Karpas-422 (cell line): Measurements from ENCODE around the gene SPO11. TPM values are rescaled to one million over a fixed set of nuclear protein-coding genes. Genes with fewer than 3 reads are reported as not detected.
A peak's percentile ranks its signal among the peaks of the same experiment; 100 is the strongest.

Source experiments
- DNase-seq: peaks from one replicate; pipeline ENCODE4 v3.0.0-alpha.2; 2015
- H2AFZ ChIP-seq: fragments of 200-600 bp; sonication (generic); 2 replicates; pipeline ENCODE4 v1.6.1; 2014; ENCODE audit warnings: antibody characterized with exemption, low read length, mixed read lengths
- H3K27ac ChIP-seq: fragments of 200-600 bp; sonication (generic); 2 replicates; pipeline ENCODE4 v1.5.1; 2014; ENCODE audit warnings: mild to moderate bottlenecking, low read length, moderate library complexity
- H3K27me3 ChIP-seq: fragments of 200-600 bp; sonication (generic); 2 replicates; pipeline ENCODE4 v1.6.1; 2014; ENCODE audit warnings: low read length, mixed read lengths
- H3K36me3 ChIP-seq: fragments of 200-600 bp; sonication (generic); 2 replicates; pipeline ENCODE4 v1.6.1; 2014; ENCODE audit warnings: low read length, mixed read lengths; ENCODE audit not compliant: insufficient read depth
- H3K4me1 ChIP-seq: fragments of 200-600 bp; sonication (generic); 2 replicates; pipeline ENCODE4 v1.6.1; 2014; ENCODE audit warnings: mild to moderate bottlenecking, low read length, mixed read lengths
- H3K4me2 ChIP-seq: fragments of 200-600 bp; sonication (generic); 2 replicates; pipeline ENCODE4 v1.6.1; 2014; ENCODE audit warnings: low read length, low read depth, mild to moderate bottlenecking; ENCODE audit not compliant: poor library complexity, severe bottlenecking
- H3K4me3 ChIP-seq: fragments of 200-600 bp; sonication (generic); 2 replicates; pipeline ENCODE4 v1.5.1; 2014; ENCODE audit warnings: mild to moderate bottlenecking, antibody characterized with exemption, low read length, mixed read lengths
- H3K79me2 ChIP-seq: fragments of 200-600 bp; sonication (generic); 2 replicates; pipeline ENCODE4 v1.6.1; 2014; ENCODE audit warnings: mild to moderate bottlenecking, low read length, mixed read lengths
- H3K9ac ChIP-seq: fragments of 200-600 bp; sonication (generic); 2 replicates; pipeline ENCODE4 v1.6.0; 2014; ENCODE audit warnings: low read length
- H3K9me2 ChIP-seq: fragments of 200-600 bp; sonication (generic), shearing (Covaris generic); replicated peaks from 2 replicates; pipeline ENCODE4 v1.6.0; 2014; ENCODE audit warnings: mild to moderate bottlenecking, low read length, moderate library complexity; ENCODE audit not compliant: insufficient read depth
- H3K9me3 ChIP-seq: fragments of 300-700, 200-600 bp; sonication (generic); 2 replicates; pipeline ENCODE4 v1.6.1; 2014; ENCODE audit warnings: low read length, mixed read lengths
- H4K20me1 ChIP-seq: fragments of 200-600 bp; sonication (generic); 2 replicates; pipeline ENCODE4 v1.6.1; 2014; ENCODE audit warnings: mild to moderate bottlenecking, antibody characterized with exemption, low read length, low read depth; ENCODE audit not compliant: insufficient read depth
- total RNA-seq: library from RNA; depleted of rRNA; stranded (reverse); fragments of >200 nt; shearing (Covaris generic); gene quantifications from 2 replicates; pipeline ENCODE4 v1.2.3, GENCODE V29; 2014; ENCODE audit warnings: low replicate concordance

The SPO11 gene
- total RNA-seq, 1 experiment from 2014 or later = not detected

DNA sequence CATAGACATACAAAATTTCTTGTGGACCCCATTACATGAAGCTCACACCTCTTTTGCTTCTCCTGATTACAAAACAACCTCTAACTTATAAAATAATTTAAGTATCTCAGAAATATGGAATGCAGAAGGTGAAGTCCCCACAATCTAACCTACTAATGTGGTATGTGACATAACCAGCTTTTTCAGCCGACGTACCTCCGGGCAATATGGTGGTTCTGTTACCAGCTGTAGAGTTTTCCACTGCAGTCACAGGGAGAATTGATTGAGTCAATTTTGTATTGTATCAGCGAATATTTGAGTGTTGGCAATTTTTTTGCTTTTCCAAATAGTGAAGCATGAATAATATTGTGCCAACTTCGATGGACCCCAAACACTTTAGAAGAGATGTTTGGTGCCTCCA is 15.7 kb upstream of the SPO11 start:
- Histone ChIP-seq H4K20me1 (no peaks in the 10 kb centered on the region), H3K4me1 (peaks cover 72% of the 10 kb centered on the region), H3K4me3 (no peak overlapping the region), H2AFZ (no peak overlapping the region), H3K9ac (no peak overlapping the region), H3K27ac (peak overlapping the region; percentile 97), H3K79me2 (no peaks in the 10 kb centered on the region), H3K4me2 (no peak overlapping the region), H3K27me3 (no peaks in the 10 kb centered on the region), H3K36me3 (0 out of 2 replicates have a peak, but pooled peaks cover 5% of the 10 kb centered on the region), H3K9me3 (no peaks in the 10 kb centered on the region), H3K9me2 (no peaks in the 10 kb centered on the region)
- DNase-seq = no peak

DNA sequence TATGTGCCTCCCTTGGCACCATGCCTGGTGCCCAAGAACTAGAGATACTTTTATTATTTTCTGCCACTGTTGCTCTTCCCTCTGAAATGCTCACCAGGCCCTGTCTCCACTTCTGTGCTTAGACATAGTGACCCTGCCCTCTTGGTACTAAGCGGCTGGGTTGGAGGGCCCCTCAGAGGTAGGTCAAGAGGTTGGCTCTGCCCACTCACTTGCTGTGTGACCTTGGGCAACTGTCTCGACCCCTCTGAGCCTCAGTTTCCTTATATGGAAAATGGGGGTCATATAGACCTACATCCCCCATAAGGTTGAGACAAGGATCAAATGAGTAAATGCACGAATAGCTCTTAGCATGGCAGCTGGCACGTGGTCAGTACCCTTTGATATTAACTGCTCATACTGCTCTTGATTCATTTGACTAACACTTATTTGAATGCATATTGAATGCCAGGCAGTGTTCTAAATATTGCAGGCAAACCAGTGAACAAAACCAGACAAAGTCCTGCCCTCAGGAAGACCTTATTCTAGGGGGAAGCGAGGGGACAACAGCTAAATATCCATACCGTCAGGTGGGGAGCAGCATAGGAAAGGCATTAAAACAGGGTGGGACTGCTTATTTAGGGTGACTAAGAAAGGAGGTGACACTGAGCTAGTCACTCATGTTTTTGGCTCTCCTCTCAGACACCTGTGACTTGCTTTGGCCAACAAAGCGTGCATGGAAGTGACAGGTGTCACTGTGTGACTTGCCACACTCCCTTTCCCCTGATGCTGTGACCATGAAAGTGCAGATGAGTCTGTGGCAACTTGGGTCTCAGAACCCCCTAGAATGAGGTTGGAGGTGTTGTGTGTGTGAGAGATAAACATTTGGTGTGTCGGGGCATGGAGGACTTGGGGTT is 14.3 kb upstream of the SPO11 start:
- no peaks in the 10 kb centered on the region for H4K20me1 ChIP-seq
- H3K4me3 ChIP-seq = peak overlapping the region; percentile 43
- H3K4me2 ChIP-seq = peak overlapping the region; percentile 54
- H3K9me2 ChIP-seq = no peaks in the 10 kb centered on the region
- H3K4me1 ChIP-seq = peaks cover 69% of the 10 kb centered on the region
- H3K9me3 ChIP-seq = no peaks in the 10 kb centered on the region
- no peak overlapping the region for H2AFZ ChIP-seq
- 0 out of 2 replicates have a peak, but pooled peaks cover 5% of the 10 kb centered on the region for H3K36me3 ChIP-seq
- peak; percentile 77 for DNase-seq
- H3K27ac ChIP-seq = peak overlapping the region; percentile 97
- H3K9ac ChIP-seq = peak overlapping the region; percentile 55
- no peaks in the 10 kb centered on the region for H3K79me2 ChIP-seq
- no peaks in the 10 kb centered on the region for H3K27me3 ChIP-seq

DNA sequence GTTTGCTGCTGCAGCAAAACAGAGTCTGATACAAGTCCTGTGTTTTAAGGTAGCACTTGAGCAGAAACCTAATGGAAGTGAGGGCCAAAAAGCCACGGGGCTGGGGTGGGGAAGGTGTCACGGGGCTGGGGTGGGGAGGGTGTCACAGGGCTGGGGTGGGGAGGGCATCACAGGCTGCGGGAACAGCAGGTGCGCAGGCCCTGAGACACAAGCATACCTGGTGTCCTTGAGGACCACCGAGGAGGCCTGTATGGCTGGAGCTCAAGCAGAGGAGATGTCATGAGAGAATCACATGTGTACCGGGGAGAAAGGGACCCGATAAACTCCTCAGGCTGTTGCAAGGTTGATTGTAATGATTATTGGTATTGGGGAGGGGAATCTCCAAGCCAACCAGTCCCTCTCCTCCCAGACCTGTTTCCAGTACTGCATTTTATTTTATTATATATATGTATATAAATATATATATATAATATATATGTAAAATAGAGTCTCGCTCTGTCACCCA is 13.6 kb upstream of the SPO11 start:
- peak overlapping the region; percentile 97 for H3K27ac ChIP-seq
- peaks cover 75% of the 10 kb centered on the region for H3K4me1 ChIP-seq
- no peak overlapping the region for H2AFZ ChIP-seq
- no peaks in the 10 kb centered on the region for H3K27me3 ChIP-seq
- DNase-seq = peak; percentile 73
- H3K4me2 ChIP-seq = peak overlapping the region; percentile 54
- 0 out of 2 replicates have a peak, but pooled peaks cover 5% of the 10 kb centered on the region for H3K36me3 ChIP-seq
- H3K9ac ChIP-seq = peak overlapping the region; percentile 55
- no peaks in the 10 kb centered on the region for H4K20me1 ChIP-seq
- H3K9me3 ChIP-seq = no peaks in the 10 kb centered on the region
- no peaks in the 10 kb centered on the region for H3K9me2 ChIP-seq
- H3K4me3 ChIP-seq = peak overlapping the region; percentile 43
- H3K79me2 ChIP-seq = no peaks in the 10 kb centered on the region

DNA sequence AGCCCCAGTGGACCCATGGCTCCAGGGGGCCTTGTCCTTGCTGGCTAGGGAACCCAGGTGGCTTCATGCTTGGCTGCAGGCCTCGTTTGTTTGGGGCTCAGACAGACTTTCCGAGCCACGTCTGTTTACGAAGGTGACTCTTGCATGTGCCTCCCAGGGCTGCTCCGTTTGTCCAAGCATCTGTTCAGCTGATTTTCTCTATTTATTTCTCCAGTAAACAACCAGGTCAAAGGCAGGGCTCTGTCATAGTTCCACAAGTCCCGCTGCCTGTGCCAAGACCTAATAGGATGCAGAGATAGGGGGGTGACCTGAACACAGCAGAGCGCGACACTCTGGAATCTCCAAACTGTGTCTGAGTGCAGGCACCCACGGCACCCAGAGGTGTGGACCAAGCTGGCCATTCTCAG is 12.8 kb upstream of the SPO11 start:
- H3K36me3 ChIP-seq = 0 out of 2 replicates have a peak, but pooled peaks cover 5% of the 10 kb centered on the region
- H3K27ac ChIP-seq = peak overlapping the region; percentile 97
- no peaks in the 10 kb centered on the region for H3K79me2 ChIP-seq
- no peaks in the 10 kb centered on the region for H3K9me3 ChIP-seq
- peak overlapping the region; percentile 59 for H3K4me2 ChIP-seq
- no peaks in the 10 kb centered on the region for H4K20me1 ChIP-seq
- no peaks in the 10 kb centered on the region for H3K9me2 ChIP-seq
- H3K4me1 ChIP-seq = peaks cover 83% of the 10 kb centered on the region
- peak overlapping the region; percentile 76 for H3K9ac ChIP-seq
- peak overlapping the region; percentile 41; the same call in 1 of the 2 replicates for H3K4me3 ChIP-seq
- DNase-seq = peak; percentile 96
- no peak overlapping the region for H2AFZ ChIP-seq
- no peaks in the 10 kb centered on the region for H3K27me3 ChIP-seq

DNA sequence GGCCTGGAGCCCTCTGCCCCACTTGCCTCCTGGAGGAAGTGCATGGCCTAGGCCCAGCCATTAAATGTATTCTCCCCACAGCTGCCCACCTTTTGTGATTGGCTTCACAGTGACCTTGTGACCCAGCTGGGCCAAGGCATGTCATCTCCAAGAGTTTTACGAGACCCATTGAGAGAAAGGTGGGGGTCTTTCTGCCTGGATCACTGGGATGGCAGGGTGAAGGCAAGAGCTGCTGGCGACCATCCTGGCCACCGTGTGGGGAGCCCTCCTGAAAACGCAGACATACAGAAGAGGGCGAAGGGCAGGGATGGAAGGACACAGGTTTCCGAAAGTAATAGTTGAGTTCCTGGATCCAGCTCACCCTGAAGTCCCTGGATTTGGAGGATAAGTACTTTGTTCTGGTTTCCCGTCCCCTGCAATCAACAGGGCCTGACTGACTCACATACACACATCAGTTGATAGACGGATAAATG is 12.3 kb upstream of the SPO11 start:
- H3K9me2 ChIP-seq = no peaks in the 10 kb centered on the region
- H3K4me1 ChIP-seq = peaks cover 89% of the 10 kb centered on the region
- H3K9me3 ChIP-seq = no peaks in the 10 kb centered on the region
- DNase-seq = peak; percentile 71
- H3K79me2 ChIP-seq = no peaks in the 10 kb centered on the region
- H3K4me2 ChIP-seq = peak overlapping the region; percentile 59
- H3K4me3 ChIP-seq = peak overlapping the region; percentile 41
- H3K9ac ChIP-seq = peak overlapping the region; percentile 76
- peak overlapping the region; percentile 97 for H3K27ac ChIP-seq
- H3K27me3 ChIP-seq = no peaks in the 10 kb centered on the region
- H3K36me3 ChIP-seq = 0 out of 2 replicates have a peak, but pooled peaks cover 5% of the 10 kb centered on the region
- H2AFZ ChIP-seq = no peak overlapping the region
- H4K20me1 ChIP-seq = no peaks in the 10 kb centered on the region

DNA sequence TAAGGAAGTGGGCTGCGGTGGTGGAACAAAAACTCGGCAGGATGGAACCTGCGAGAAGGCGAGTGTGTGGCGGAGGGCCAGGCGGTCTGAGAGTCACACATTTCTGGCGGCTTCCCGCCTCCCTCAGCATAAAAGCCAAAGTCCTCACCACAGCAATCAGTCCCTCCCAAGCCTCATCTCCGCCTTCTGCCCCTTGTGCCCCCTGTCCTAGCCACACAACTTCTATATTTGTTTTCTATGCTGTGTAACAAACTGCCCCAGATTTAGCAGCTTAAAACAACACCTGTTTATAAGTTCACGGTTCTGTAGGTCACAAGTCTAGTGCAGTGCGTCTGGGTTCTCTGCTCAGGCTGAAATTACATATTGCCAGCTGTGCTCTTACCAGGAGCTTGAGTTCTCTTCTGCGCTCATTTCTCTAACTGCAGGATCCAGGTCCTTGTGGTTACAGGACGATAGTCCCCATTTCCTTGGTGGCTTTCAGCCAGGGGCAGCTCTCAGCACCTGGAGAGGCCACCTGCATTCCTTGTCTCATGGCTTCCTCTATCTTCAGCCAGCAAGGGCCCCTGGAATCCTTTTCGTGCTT is 11.7 kb upstream of the SPO11 start:
- H3K4me3 ChIP-seq = peak overlapping the region; percentile 41
- peak overlapping the region; percentile 59 for H3K4me2 ChIP-seq
- H3K9me2 ChIP-seq = no peaks in the 10 kb centered on the region
- DNase-seq = peak; percentile 78
- no peaks in the 10 kb centered on the region for H4K20me1 ChIP-seq
- H3K36me3 ChIP-seq = 0 out of 2 replicates have a peak, but pooled peaks cover 5% of the 10 kb centered on the region
- peak overlapping the region; percentile 97 for H3K27ac ChIP-seq
- H3K27me3 ChIP-seq = no peaks in the 10 kb centered on the region
- H2AFZ ChIP-seq = no peak overlapping the region
- peak overlapping the region; percentile 76 for H3K9ac ChIP-seq
- no peaks in the 10 kb centered on the region for H3K79me2 ChIP-seq
- no peaks in the 10 kb centered on the region for H3K9me3 ChIP-seq
- peaks cover 94% of the 10 kb centered on the region for H3K4me1 ChIP-seq

DNA sequence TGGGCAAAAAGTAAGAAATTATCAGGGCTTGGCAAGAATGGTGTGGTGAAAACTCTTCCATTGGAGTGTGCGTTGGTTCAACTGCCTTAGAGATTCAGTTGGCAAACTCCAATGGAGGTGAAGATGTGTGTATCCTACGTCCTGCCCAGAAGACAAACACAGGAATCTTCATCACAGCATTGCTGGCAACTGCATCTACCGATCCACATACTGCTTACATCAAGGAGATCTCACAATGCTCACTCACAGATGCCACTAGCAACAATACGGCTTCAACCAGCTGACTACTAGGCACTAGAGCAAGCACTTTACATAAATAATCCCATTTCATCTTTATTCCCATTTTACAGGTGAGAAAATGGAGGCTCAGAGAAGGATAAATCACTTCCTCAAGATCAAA is 10.0 kb upstream of the SPO11 start:
- peak; percentile 61 for DNase-seq
- 0 out of 2 replicates have a peak overlapping the region, but pooled peaks have one; percentile 15 for H2AFZ ChIP-seq
- peak overlapping the region; percentile 97 for H3K27ac ChIP-seq
- no peak overlapping the region for H3K4me3 ChIP-seq
- H3K27me3 ChIP-seq = no peaks in the 10 kb centered on the region
- no peaks in the 10 kb centered on the region for H3K9me2 ChIP-seq
- no peaks in the 10 kb centered on the region for H4K20me1 ChIP-seq
- 0 out of 2 replicates have a peak, but pooled peaks cover 5% of the 10 kb centered on the region for H3K36me3 ChIP-seq
- peaks cover 96% of the 10 kb centered on the region for H3K4me1 ChIP-seq
- H3K9ac ChIP-seq = 0 out of 2 replicates have a peak overlapping the region, but pooled peaks have one; percentile 17
- no peaks in the 10 kb centered on the region for H3K79me2 ChIP-seq
- H3K4me2 ChIP-seq = no peak overlapping the region
- no peaks in the 10 kb centered on the region for H3K9me3 ChIP-seq

DNA sequence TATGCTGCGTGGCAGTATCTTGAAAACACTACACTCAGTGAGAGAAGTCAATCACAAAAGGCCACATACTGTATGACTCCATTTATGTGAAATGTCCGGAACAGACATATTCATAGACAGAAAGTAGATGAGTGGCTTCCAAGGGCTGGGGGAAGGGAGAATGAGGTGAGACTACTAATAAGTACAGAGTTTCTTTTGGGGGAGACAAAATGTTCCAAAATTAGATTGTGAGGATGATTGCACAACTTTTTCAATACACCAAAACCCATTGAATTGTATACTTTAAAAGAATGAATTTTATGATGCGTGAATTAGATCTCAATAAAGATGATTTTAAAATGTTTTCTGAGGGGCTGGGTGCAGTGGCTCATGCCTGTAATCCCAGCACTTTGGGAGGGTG is 9.2 kb upstream of the SPO11 start:
- H3K9ac ChIP-seq = 0 out of 2 replicates have a peak overlapping the region, but pooled peaks have one; percentile 17
- H2AFZ ChIP-seq = peak overlapping the region; percentile 15
- H3K4me3 ChIP-seq = no peak overlapping the region
- no peaks in the 10 kb centered on the region for H3K36me3 ChIP-seq
- H3K9me3 ChIP-seq = no peaks in the 10 kb centered on the region
- H3K79me2 ChIP-seq = no peaks in the 10 kb centered on the region
- H3K4me1 ChIP-seq = peaks cover 96% of the 10 kb centered on the region
- no peaks in the 10 kb centered on the region for H3K27me3 ChIP-seq
- no peaks in the 10 kb centered on the region for H4K20me1 ChIP-seq
- peak overlapping the region; percentile 97 for H3K27ac ChIP-seq
- H3K4me2 ChIP-seq = no peak overlapping the region
- no peaks in the 10 kb centered on the region for H3K9me2 ChIP-seq
- DNase-seq = peak; percentile 53
